Neural cell (in vitro differentiated cells): Measurements from ENCODE around the gene UCP3. TPM values are rescaled to one million over a fixed set of nuclear protein-coding genes. Genes with fewer than 3 reads are reported as not detected.

Experiments
- H2AFZ ChIP-seq: fragments of 200-600, 300-800 bp; sonication (generic), shearing (Covaris generic); 2 replicates; pipeline ENCODE4 v1.6.0; 2014; ENCODE audit warnings: low read depth, mild to moderate bottlenecking, antibody characterized with exemption, low read length, moderate library complexity
- H3F3A ChIP-seq: fragments of 200-600 bp; shearing (Covaris generic); 2 replicates; pipeline ENCODE4 v1.6.1; 2016; ENCODE audit warnings: mild to moderate bottlenecking, moderate library complexity, mixed read lengths, antibody characterized with exemption, low read length; ENCODE audit not compliant: insufficient read depth, poor library complexity, severe bottlenecking
- H3K27ac ChIP-seq: fragments of 200-600, 300-800 bp; sonication (generic), shearing (Covaris generic); 2 replicates; pipeline ENCODE4 v1.5.1; 2014; ENCODE audit warnings: mild to moderate bottlenecking, low read length, moderate library complexity
- H3K27me3 ChIP-seq: fragments of 300-800, 200-600 bp; sonication (generic), shearing (Covaris generic); 2 replicates; pipeline ENCODE4 v1.6.0; 2014; ENCODE audit warnings: mild to moderate bottlenecking, low read depth, low read length, moderate library complexity; ENCODE audit not compliant: insufficient read depth
- H3K36me3 ChIP-seq: fragments of 300-800, 200-600 bp; sonication (generic), shearing (Covaris generic); 2 replicates; pipeline ENCODE4 v1.5.1; 2014; ENCODE audit warnings: mild to moderate bottlenecking, antibody characterized with exemption, low read length, moderate library complexity; ENCODE audit not compliant: insufficient read depth
- H3K4me2 ChIP-seq: fragments of 300-800, 200-600 bp; sonication (generic), shearing (Covaris generic); 2 replicates; pipeline ENCODE4 v1.6.0; 2014; ENCODE audit warnings: mild to moderate bottlenecking, low read length
- H3K4me3 ChIP-seq: fragments of 300-800, 200-600 bp; sonication (generic), shearing (Covaris generic); 2 replicates; pipeline ENCODE4 v1.5.1; 2014; ENCODE audit warnings: mild to moderate bottlenecking, low read length, moderate library complexity
- H3K79me2 ChIP-seq: fragments of 200-600 bp; shearing (Covaris generic); replicated peaks from 2 replicates; pipeline ENCODE4 v1.6.0; 2014; ENCODE audit warnings: mild to moderate bottlenecking, low read length, moderate library complexity; ENCODE audit not compliant: insufficient read depth
- H3K9ac ChIP-seq: fragments of 300-800, 200-600 bp; sonication (generic), shearing (Covaris generic); 2 replicates; pipeline ENCODE4 v1.6.1; 2016; ENCODE audit warnings: mild to moderate bottlenecking, low read length, mixed read lengths
- H3K9me2 ChIP-seq: fragments of 200-600 bp; shearing (Covaris generic); 2 replicates; pipeline ENCODE4 v1.6.1; 2016; ENCODE audit warnings: mild to moderate bottlenecking, low read length, mixed read lengths; ENCODE audit not compliant: insufficient read depth
- H3K9me3 ChIP-seq: fragments of 200-600, 300-800 bp; sonication (generic), shearing (Covaris generic); 2 replicates; pipeline ENCODE4 v1.6.1; 2016; ENCODE audit warnings: mild to moderate bottlenecking, mixed run types, low read length, moderate library complexity, mixed read lengths
- H4K20me1 ChIP-seq: fragments of 200-600 bp; shearing (Covaris generic); 2 replicates; pipeline ENCODE4 v1.6.1; 2016; ENCODE audit warnings: mild to moderate bottlenecking, mixed run types; ENCODE audit not compliant: insufficient read depth
- CTCF ChIP-seq: fragments of 450-650 bp; IDR thresholded peaks from 2 replicates; pipeline ENCODE4 v1.5.1; 2014; ENCODE audit warnings: antibody characterized with exemption, mild to moderate bottlenecking, moderate library complexity; ENCODE audit not compliant: poor library complexity, severe bottlenecking
- EP300 ChIP-seq: fragments of 450-650 bp; conservative IDR thresholded peaks from 2 replicates; pipeline ENCODE4 v1.6.1; 2014; ENCODE audit warnings: antibody characterized with exemption, mild to moderate bottlenecking, moderate library complexity; ENCODE audit not compliant: poor library complexity, severe bottlenecking
- EZH2 ChIP-seq: fragments of 200-600, 300-800 bp; shearing (Covaris generic), sonication (generic); IDR thresholded peaks from 2 replicates; pipeline ENCODE4 v1.6.1; 2014; ENCODE audit warnings: antibody characterized with exemption, low read length, borderline replicate concordance, mild to moderate bottlenecking; ENCODE audit not compliant: insufficient read depth, poor library complexity, severe bottlenecking
- MXI1 ChIP-seq: fragments of 450-650 bp; conservative IDR thresholded peaks from 2 replicates; pipeline ENCODE4 v1.6.1; 2014; ENCODE audit warnings: antibody characterized with exemption, mild to moderate bottlenecking; ENCODE audit not compliant: poor library complexity, severe bottlenecking
- POLR2AphosphoS5 ChIP-seq: IDR thresholded peaks from 2 replicates; pipeline ENCODE4 v1.6.1; 2012
- RAD21 ChIP-seq: fragments of 450-650 bp; conservative IDR thresholded peaks from 2 replicates; pipeline ENCODE4 v1.6.1; 2014; ENCODE audit warnings: antibody characterized with exemption, mild to moderate bottlenecking, moderate library complexity
- REST ChIP-seq: IDR thresholded peaks from 2 replicates; pipeline ENCODE4 v1.6.1; 2012; ENCODE audit warnings: borderline replicate concordance
- SMC3 ChIP-seq: fragments of 450-650 bp; conservative IDR thresholded peaks from 2 replicates; pipeline ENCODE4 v1.6.1; 2014; ENCODE audit warnings: antibody characterized with exemption, mild to moderate bottlenecking, moderate library complexity; ENCODE audit not compliant: poor library complexity
- TAF1 ChIP-seq: IDR thresholded peaks from 2 replicates; pipeline ENCODE4 v1.6.1; 2012; ENCODE audit warnings: low read depth
- polyA plus RNA-seq: library from polyadenylated mRNA; depleted of rRNA; stranded (reverse); fragments of >200 nt; gene quantifications from 2 replicates; pipeline ENCODE4 v1.2.3, GENCODE V29; 2014

The UCP3 gene
- polyA plus RNA-seq, 1 donor from 2014 or later = 7.8 TPM

- H3K36me3 ChIP-seq = no peaks in the 10 kb centered on the region
- H3F3A ChIP-seq = no peaks in the 10 kb centered on the region
- H3K9ac ChIP-seq = no peak overlapping the region
- no peaks in the 10 kb centered on the region for H3K9me2 ChIP-seq
- no peak overlapping the region for H3K4me2 ChIP-seq
- no peaks in the 10 kb centered on the region for H3K79me2 ChIP-seq
- H3K27ac ChIP-seq = no peak overlapping the region
- no peak overlapping the region for H3K4me3 ChIP-seq
- H3K27me3 ChIP-seq = no peaks in the 10 kb centered on the region
- H3K9me3 ChIP-seq = no peaks in the 10 kb centered on the region
- no peaks in the 10 kb centered on the region for H4K20me1 ChIP-seq
- H2AFZ ChIP-seq = no peak overlapping the region
- no peak for TF ChIP-seq EZH2
- no peak for TF ChIP-seq CTCF
- TF ChIP-seq REST = no peak
- TF ChIP-seq RAD21 = no peak
- no peak for TF ChIP-seq MXI1
- TF ChIP-seq SMC3 = no peak
Observed at GRCh38 chr11:73972187-73972586, 36.7 kb downstream of the UCP3 start.

GRCh38 chr11:73971175-73971719 is 37.6 kb downstream of the UCP3 start:
- Histone ChIP-seq H3K9me2 (no peaks in the 10 kb centered on the region), H3K9me3 (no peaks in the 10 kb centered on the region), H3K27me3 (no peaks in the 10 kb centered on the region), H3K79me2 (no peaks in the 10 kb centered on the region), H4K20me1 (no peaks in the 10 kb centered on the region), H3F3A (no peaks in the 10 kb centered on the region), H2AFZ (no peak overlapping the region), H3K4me2 (no peak overlapping the region), H3K27ac (no peak overlapping the region), H3K9ac (no peak overlapping the region), H3K4me3 (no peak overlapping the region), H3K36me3 (no peaks in the 10 kb centered on the region)
- TF ChIP-seq EZH2 (no peak), TAF1 (no peak), MXI1 (no peak), EP300 (no peak), CTCF (no peak), RAD21 (no peak), REST (no peak), SMC3 (no peak), POLR2AphosphoS5 (no peak)
